ELF-1 (cell line): ENCODE results near the gene PDZD11.
"Not testable (repeated sequence)": the region's sequence is repeated elsewhere in the genome, so short reads cannot be mapped to it uniquely, and the experiment has no call there.

Experiments used
- DNase-seq: peaks from one replicate; pipeline ENCODE4 v3.0.0-alpha.2; 2016; ENCODE audit warnings: low read depth, low spot score

The PDZD11 gene, protein sequence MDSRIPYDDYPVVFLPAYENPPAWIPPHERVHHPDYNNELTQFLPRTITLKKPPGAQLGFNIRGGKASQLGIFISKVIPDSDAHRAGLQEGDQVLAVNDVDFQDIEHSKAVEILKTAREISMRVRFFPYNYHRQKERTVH

DNA sequence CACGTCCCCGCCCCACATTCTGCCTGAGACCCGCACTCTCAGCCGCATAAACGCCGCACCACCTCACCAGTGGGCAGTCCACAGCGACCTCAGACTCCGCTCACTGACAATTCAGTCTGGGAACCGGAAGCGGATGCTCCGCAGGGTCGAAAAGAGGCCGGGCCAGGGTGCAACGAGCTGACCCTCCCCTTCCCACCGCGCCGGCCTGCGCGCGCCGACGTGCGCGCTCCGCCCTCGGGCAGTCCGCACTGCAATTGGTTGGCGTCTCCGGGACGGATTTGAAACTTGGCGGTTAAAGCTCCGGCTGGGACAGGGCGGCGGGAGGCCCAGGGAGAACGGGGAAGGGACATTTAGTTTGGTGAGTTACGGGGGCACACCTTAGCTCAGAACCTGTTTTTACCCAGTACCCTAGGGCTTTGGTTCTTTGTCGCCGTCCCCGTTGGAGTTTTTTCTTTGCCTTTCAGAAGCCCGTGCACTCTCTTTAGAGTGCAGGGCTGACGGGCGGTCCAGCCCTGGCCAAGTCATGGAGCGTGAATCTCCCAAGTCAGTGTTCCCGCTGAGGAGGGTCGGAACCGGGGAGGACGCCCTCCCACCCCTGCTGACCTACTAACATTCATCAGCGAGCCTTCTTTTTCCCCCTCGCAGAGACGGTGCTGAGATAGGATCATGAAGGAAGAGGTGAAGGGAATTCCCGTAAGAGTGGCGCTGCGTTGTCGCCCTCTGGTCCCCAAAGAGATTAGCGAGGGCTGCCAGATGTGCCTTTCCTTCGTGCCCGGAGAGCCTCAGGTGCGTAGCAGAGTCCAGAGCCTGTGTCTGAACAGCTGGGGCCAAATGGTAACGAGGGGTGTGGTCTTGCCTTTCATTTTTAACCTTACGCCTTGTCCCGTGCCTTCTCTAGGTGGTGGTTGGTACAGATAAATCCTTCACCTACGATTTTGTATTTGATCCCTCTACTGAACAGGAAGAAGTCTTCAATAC, at the start of gene PDZD11, which contains the start of gene KIF4A:
TSS of gene PDZD11 (minus strand) at position 135 of the 978 bp plus-strand sequence. CDS start 586 bp downstream, outside the sequence.
TSS of gene KIF4A (plus strand) at position 312 of the 978 bp plus-strand sequence. CDS start at position 667, 355 bp downstream.
- DNase-seq = peak; percentile 97

DNA sequence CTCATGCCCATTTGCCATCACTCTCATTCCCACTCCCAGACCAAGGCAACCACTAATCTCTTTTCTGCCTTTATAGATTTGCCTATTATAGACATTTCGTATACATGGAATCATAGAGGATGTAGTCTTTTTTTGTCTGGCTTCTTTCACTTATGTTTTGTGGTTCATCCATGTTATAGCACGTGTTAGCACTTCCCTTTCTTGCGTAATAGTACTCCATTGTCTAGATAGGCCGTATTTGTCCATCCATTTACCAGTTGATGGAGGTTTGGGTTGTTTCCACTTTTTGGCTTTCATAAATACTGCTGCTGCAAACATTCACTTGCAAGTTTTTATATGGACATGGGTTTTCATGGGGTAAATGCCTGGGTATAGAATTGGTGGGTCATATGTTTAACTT, 48.6 kb upstream of the PDZD11 start:
- no peak for DNase-seq

DNA sequence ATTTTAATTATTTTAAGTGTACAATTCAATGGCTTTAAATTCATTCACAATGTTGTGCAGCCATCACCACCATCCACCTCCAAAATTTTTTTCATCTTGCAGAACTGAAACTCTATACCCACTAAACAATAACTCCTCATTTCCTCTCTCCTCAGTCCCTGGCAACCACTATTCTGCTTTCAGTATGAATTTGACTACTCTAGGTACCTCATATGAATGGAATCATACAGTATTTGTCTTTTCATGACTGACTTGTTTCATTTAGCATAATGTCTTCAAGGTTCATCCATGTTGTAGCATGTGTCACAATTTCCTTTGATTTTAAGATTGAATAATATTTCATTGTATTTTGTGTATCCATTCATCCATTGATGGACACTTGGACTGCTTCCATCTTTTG, 47.0 kb upstream of the PDZD11 start:
- no peak for DNase-seq

DNA sequence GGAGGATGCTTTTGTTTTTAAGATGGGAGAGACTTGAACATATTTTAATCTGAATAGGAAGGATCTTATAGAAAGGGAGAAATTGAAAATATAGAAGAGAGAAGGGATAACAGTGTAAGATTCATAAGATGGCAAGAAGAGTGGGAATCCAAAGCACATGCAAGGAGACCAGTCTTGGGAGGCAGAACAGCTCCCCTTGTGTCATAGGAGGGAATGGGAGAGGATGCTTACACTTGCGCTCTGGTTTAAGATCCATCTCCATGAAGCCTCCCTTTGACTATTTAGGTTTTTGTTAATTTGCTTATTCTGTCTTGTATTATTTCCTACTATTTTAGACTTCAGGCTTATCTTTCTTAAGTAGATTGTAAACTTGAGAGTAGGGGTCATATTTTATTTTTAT, 42.9 kb upstream of the PDZD11 start:
- DNase-seq = no peak

DNA sequence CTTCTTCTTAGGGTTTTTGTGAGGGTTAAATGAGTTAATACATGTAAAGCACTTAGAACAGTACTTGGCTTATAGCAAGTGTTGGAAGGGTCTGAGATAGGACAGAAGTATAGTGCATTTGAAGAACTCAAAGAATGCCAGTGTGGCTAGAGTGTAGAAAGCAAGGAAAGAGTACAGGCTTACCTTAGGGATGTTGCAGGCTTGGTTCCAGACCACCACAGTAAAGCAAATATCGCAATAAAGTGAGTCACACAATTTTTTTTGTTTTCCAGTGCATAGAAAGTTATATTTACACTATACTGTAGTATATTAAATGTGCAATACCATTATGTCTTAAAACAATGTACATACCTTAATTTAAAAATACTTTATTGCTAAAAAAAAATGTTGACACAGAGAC, 41.4 kb upstream of the PDZD11 start:
- DNase-seq = no peak

DNA sequence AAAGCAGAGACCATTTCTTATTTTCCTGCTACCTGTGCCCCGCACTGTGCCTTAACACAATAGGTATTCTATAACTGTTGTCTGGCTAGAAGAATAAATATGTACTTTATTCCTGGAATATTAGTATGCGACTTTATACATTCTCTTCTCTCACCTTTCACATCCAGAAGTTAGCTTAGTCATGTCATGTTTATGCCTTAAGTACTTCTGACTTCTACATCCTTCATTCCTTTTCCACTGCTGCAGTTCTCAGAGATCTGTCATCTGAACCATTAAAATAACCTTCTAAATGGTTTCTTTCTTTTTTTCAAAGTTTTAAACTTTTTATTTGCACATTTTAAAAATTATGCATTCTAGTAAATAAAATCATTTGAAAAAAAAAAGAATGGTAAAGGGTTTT, 34.6 kb upstream of the PDZD11 start:
- no peak for DNase-seq

DNA sequence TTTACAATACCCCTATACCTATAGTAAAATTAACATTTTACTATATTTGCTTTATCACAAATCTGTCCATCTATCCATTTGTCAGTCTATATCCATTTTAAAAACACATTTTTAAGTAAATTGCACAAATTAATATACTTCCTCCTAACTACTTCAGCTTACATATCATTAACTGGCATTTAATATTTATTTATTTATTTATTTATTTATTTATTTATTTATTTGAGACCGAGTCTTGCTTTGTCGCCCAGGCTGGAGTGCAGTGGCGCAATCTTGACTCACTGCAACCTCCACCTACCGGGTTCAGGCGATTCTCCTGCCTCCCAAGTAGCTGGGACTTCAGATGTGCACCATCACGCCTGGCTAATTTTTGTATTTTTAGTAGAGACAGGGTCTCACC, 33.9 kb upstream of the PDZD11 start:
- not testable (repeated sequence) for DNase-seq

DNA sequence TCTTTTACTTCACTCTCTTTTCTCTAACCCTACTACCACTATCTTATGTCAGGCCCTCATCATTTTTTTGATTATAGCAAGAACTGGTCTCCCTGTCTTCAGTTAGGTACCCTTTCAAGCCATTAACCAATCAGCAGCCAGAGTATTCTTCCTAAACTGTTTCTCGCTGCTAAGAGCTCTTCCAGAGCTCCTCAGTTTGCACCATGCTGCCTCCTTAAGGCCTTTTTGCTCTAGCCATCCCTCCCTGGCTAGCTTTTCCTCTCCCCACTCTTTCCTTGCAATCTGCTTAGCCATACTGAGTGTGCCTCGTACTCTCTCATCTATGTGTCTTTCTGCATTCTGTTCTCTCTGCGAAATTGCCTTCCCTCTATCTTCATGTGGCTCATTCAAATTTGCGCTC, 33.1 kb upstream of the PDZD11 start:
- DNase-seq = no peak

DNA sequence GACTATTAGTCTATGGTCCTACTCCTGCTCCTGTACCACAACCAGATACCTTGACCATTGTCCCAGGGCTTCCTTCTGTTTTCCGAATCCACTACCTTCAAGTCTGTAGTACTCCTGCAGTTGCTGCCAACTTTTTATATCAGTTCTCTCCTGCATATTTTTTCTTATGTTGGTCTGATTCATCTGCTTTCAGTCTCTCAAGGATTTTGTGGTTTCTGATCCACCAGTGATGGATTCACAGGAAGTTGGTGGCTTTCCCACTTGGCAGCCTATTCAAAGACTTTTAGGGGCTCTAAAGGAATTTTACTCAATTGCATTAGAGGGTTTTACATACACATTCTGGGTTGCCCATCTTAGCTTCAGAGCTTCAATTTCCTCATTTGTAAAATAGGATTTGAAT, 23.8 kb upstream of the PDZD11 start:
- no peak for DNase-seq

DNA sequence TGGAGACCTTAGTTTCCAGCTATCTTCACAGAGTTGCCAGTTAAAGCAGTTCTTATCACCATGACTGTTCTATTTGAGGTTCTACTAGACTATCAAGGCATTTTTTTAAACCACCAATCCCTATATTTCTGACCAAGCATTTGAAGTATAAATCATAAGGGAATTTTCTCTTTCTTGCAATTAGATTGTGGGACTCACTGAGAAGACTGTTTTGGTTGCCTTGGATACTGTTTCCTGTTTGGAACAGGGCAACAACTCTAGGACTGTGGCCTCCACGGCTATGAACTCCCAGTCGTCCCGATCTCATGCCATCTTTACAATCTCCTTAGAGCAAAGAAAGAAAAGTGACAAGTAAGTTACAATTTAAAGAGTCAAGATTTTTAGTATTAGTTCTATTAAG, 12.0 kb upstream of the PDZD11 start:
- DNase-seq = no peak

DNA sequence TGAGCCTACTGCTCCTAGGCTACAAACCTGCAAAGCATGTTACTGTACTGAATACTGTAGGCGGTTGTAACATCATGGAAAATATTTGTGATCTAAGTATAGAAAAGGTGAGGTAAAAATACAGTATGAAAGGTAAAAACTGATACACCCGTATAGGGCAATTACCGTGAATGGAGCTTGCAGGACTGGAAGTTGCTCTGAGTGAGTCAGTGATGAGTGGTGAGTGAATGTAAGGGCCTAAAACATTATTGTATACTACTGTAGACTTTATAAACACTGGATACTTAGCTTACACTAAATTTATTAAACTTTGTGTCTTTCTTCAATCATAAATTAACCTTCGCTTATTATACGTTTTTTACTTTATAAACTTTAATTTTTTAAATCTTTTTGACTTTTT, 3.9 kb upstream of the PDZD11 start:
- no peak for DNase-seq

DNA sequence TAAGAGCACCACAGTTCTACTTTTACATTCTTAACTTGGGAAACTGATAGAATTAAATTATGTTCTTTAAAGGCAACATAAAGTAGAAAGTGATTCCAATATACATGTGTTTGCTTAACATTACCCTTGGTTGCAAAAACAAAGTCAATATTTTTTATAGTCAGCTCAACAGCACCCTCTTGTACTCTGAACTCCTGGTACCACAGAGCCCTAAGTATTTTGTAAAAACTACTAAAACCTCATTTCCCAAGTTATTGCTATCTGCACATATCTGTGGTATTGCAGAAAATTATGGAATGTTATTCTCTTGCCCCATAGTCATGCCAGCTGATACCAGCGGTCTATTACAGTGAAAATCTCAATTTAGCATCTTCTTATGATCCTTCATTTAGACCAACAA, 3.1 kb upstream of the PDZD11 start:
- no peak for DNase-seq

DNA sequence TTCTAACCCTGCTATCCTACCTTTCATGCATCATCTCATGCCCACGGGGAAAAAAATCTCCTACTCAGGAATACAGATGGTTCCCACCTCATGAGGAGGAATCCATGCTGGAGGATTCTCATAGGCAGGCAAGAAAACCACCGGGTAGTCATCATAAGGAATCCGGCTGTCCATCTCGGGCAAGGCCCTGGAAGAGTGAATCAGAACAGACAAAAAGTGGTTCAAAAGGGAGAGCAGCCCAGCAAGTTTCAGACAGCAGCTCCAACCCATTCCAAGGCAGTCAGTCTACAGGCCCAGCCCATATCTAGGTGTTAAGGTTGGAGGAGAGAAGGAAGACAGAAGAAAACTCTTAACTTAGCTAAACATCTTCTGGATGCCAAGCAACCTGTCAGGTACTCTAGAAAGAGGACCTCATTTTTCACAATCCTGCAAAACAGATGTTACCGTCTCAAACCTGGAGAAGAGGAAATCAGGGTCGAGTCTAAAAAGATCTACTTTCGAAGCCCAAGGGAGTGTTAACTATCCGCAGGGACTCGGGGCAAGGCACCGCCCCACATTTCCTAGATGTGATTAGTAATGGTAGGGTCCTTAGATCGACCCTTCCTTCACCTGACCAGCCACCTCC, 447 bp downstream of the PDZD11 start:
- DNase-seq = no peak

DNA sequence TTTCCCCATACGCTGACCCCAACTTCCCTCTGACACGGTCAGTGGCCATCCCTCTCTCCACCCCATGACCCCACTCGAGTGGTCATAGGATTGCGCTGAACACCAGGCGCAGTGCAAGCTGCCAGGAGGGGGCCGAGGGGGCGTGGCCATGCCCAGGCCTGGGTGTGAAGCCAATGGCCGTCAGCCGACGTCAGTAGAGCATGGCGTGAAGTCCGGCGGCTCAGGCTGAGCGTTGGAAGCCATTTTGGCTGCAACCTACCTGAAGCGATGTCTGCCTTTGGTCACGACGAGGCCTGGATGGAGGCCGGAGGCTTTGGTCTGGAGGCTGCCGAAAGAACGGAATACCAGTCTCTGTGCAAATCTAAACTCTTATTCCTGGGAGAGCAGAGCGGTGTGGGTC, 7.8 kb downstream of the PDZD11 start, which contains the start of gene RAB41:
TSS of gene RAB41 (plus strand) at position 222 of the 400 bp plus-strand sequence. CDS start at position 268, 46 bp downstream.
- DNase-seq = no peak

DNA sequence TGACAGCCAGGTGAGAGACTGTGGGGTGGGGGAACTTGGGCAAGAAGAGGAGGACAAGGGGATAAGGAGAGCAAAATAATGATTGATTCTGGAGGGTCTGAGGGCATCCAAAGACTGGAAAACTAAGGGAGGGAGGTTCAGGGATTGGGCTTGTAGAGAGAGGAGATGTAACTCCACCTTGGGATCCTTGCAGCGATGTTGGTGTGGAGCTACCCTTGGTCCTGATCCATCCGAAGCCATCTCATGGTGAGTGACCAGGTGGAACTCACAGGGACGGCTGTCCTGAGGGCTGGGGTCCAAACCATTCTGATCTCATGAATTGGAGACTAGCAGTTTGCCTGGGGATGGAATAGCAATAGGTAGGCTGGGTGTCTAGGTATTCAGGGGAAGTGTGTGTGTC, 9.2 kb downstream of the PDZD11 start:
- DNase-seq = no peak

DNA sequence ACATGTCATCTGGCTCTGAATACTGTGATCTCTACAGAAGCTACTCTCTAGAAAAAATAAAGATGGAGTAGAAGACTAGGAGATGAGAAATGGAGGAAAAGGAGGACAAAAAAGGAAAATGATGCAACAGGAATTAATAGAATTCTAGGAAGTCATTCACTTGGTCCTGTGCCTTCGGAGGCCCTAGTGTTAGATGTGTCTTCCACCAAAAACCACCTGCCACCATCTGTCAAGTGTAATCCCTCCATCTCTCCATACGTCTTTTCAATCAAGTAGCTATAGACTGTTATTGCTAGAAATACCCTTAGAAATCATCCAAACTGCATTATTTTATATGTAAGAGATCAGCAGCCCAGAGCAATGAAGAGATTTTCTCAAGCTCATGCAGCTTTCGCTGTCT, 10.6 kb downstream of the PDZD11 start:
- no peak for DNase-seq

DNA sequence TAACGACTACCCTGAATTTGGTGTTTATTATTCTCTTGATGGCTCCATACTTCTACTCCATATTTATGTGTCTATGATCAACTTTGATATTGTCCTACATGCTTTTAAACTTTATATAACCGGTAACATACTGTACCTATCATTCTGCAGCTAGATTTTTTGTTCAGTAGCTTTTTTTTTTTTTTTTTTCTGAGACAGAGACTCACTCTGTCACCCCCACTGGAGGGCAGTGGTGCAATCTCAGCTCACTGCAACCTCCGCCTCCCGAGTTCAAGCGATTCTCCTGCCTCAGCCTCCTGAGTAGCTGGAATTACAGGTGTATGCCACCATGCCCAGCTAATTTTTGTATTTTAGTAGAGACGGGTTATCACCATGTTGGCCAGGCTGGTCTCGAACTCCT, 15.7 kb downstream of the PDZD11 start:
- DNase-seq = not testable (repeated sequence)

DNA sequence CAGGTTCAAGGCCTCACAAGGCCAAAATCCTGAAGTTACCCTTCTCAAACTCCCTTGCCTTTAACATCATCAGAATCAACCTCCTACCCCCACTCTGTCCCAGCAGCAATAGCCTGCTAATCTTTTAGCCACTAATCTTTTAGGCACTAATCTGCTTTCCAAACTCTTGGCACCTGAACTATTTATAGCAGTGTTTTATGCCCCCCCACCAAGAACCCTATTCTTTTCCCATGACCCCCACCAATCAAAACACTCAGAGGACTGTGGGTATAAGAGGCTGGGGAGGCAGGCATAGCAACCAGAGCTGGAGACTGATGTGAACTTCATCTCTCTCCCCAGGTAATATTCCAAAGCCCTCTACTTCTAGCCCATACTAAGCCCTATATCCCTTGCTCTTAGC, 21.7 kb downstream of the PDZD11 start, which contains the start of gene ARR3:
TSS of gene ARR3 (plus strand) at position 301 of the 400 bp plus-strand sequence. CDS start 1,052 bp downstream, outside the sequence.
- no peak for DNase-seq

DNA sequence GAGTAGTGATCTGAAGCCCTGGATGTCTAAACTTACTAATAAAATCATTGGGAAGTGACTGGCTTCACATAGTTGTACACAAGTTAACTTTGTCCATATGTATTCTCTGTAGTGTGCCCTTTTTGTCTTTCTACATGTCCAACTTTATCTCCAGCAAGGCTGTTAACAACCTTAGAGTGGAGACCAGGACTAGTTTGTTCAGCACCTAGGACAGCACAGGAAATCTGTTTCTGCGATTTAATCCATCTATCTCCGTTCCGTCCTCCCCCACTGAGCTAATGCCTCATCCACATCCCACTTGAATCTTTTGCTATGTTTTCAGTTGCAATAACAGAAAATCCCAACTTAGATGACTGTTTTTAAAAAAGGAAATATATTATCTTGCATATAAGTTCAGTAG, 24.9 kb downstream of the PDZD11 start:
- no peak for DNase-seq

DNA sequence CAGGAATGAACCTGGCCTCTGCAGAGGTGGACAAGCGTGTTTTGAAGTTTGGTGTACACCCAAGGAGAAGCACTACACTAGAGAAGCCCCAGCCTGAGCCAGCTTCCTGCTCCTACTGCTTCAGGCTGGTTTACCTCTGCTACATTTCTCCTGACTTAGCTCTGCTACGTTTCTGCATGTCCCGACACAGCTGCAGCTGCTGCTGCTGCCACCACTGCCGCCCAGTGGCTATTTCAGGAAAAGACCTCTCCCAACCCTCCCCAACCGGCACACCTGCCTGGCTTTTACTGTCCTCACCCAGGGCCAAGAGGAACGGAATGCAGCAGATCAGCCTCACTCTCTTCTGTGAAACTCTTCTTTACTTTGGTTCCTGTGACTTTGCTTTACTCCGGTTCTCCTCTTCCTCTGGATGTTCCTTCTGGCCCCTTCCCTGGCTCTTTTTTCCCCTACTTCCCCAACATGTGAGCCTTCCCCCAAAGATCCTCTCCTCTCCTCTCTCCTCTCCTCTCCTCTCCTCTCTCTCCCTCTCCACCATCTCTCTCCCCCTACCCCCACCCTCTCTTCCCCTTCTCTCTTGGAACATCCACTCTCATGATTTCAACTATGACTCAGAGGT, 26.7 kb downstream of the PDZD11 start:
- peak; percentile 92 for DNase-seq

DNA sequence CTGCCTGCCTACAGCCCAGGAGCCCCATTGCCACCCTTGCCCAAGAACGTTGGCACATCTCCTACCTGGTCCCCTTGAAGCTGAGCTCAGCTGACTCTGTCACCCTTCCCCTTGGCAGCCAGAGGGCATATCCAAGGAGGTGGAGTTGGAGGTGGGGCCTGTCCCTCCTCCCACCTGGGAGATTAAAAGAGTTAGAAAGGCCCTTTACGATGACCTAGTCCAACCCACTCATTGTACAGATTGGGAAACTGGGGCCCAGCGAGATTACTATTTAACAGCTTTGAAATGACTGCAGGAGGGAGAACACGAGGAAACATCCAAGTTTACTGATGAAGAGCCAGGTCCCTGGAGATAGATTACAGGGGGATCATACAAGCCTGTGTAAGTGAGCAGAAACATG, 29.6 kb downstream of the PDZD11 start, which contains the start of gene P2RY4:
TSS of gene P2RY4 (minus strand) at position 101 of the 400 bp plus-strand sequence. CDS start 580 bp downstream, outside the sequence.
- DNase-seq = no peak
